Measurements from ENCODE around the gene TAF4B. TPM values are rescaled to one million over a fixed set of nuclear protein-coding genes. Genes with fewer than 3 reads are reported as not detected.
"Not testable (repeated sequence)": the region's sequence is repeated elsewhere in the genome, so short reads cannot be mapped to it uniquely, and the experiment has no call there.

TAF4B gene
- total RNA-seq, 2 donors from 2014 or later: 2.6 to 3.2 TPM

DNA sequence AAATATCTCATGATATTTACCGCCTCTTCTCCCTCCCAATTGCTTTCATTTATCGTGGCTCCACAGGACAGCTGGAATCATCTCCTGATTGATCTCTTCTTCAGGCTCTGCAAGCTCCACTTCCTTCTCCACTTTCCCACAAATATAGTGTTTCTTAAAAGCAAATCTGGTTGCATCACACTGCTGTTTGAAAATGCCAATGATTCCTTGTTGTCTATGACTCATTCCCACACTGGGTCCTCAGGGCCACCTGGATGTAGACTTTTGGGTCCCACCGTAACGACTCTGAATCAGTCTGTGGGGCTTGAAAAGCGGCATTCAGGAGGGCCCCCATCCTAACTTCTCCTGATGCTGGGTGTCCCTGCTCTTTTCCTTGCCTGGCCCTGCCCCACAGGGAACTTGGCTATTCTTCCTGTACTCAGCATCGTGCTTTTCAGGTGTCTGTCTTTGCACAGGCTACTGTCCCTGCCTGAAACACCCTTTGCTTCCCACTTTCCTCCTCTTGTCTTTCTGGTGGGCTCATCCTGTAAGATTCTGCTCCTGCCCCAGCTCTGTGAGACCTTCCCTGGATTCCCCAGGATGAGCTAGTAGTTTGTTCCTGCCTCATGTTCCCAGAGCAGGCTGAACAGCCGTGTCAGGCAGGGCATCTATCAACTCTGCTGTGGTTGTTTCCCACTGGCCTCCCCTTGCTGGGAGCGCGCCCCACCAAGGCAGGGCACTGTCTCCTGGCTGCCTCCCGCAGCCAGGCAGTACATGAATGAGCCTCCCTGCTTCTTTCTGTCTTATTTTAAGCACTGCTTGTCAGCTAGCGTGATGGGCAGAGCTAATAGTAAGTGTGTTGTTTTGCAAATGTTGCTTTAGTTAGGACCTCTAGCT lies 210.2 kb downstream of the TAF4B start:
- no peak for DNase-seq
- no peak for ATAC-seq
- intact Hi-C loops (cut with DNase I, micrococcal nuclease): no loop called here

- intact Hi-C loops (cut with DNase I, micrococcal nuclease); DNase-seq; ATAC-seq: not testable (repeated sequence)
These were observed 211.4 kb downstream of the TAF4B start for GRCh38 chr18:26437634-26438033.

DNA sequence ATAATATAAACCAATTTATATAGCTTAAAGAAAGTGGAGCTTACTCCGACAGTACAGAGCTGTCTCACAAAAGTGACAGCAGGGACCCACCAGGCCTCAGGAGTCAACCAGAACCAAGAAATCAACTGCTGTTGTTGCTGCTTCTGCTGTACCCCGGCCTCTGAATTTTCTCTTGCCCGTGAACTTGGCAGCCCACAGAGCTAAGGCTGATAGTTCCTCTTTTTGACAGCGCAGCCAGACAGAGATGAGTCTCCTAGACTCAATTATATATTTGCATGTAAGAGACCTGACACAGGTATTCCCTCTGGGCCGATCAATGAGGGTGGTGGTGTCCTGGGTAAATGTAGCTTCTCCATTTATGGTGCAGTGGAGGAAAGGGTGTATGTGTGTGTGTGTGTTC lies 212.7 kb downstream of the TAF4B start:
- intact Hi-C loops (cut with DNase I, micrococcal nuclease): no loop called here
- no peak for ATAC-seq
- DNase-seq: no peak

GRCh38 chr18:26439537-26439936 lies 213.3 kb downstream of the TAF4B start:
- ATAC-seq (no peak), DNase-seq (no peak)
- intact Hi-C loops (cut with DNase I, micrococcal nuclease): no loop called here

DNA sequence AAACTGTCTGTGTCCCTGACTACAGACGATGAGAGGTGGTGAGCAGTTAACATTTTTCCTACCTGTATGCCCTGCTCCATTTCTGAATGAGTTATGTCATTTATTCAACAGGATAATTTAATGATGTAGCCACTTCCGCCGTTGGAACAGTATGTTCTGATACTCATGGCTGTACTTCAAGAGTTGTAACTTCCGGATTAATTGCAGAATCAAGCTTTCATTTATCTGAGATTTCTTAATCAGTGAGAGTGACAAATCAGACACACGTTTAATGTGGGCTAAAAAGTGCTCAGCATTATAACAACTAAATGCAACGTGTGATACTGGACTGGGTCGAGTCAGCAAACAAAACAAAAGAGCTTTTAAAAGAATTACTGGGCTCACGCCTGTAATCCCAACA lies 214.4 kb downstream of the TAF4B start:
- intact Hi-C loops (cut with DNase I, micrococcal nuclease): no loop called here
- no peak for ATAC-seq

More for the DNA sequence above, 214.4 kb downstream of the TAF4B start:
- DNase-seq: no peak

Other genes with a start within 250 kb of the TAF4B start
- gene SS18, start 135.8 kb upstream of the TAF4B start, total RNA-seq: 10 to 100 TPM; 47.6 to 48.4 TPM
- not detected for gene PSMA8, start 92.6 kb upstream of the TAF4B start, total RNA-seq

All from left colon (tissue), 2 donors.